Neural cell (in vitro differentiated cells): Measurements from ENCODE around the gene CTSF.

Experiments used
- CTCF ChIP-seq: fragments of 450-650 bp; IDR thresholded peaks from 2 replicates; pipeline ENCODE4 v1.5.1; 2014; ENCODE audit warnings: antibody characterized with exemption, mild to moderate bottlenecking, moderate library complexity; ENCODE audit not compliant: poor library complexity, severe bottlenecking
- EP300 ChIP-seq: fragments of 450-650 bp; conservative IDR thresholded peaks from 2 replicates; pipeline ENCODE4 v1.6.1; 2014; ENCODE audit warnings: antibody characterized with exemption, mild to moderate bottlenecking, moderate library complexity; ENCODE audit not compliant: poor library complexity, severe bottlenecking
- EZH2 ChIP-seq: fragments of 200-600, 300-800 bp; shearing (Covaris generic), sonication (generic); IDR thresholded peaks from 2 replicates; pipeline ENCODE4 v1.6.1; 2014; ENCODE audit warnings: antibody characterized with exemption, low read length, borderline replicate concordance, mild to moderate bottlenecking; ENCODE audit not compliant: insufficient read depth, poor library complexity, severe bottlenecking
- POLR2AphosphoS5 ChIP-seq: IDR thresholded peaks from 2 replicates; pipeline ENCODE4 v1.6.1; 2012
- RAD21 ChIP-seq: fragments of 450-650 bp; conservative IDR thresholded peaks from 2 replicates; pipeline ENCODE4 v1.6.1; 2014; ENCODE audit warnings: antibody characterized with exemption, mild to moderate bottlenecking, moderate library complexity
- REST ChIP-seq: IDR thresholded peaks from 2 replicates; pipeline ENCODE4 v1.6.1; 2012; ENCODE audit warnings: borderline replicate concordance
- SMC3 ChIP-seq: fragments of 450-650 bp; conservative IDR thresholded peaks from 2 replicates; pipeline ENCODE4 v1.6.1; 2014; ENCODE audit warnings: antibody characterized with exemption, mild to moderate bottlenecking, moderate library complexity; ENCODE audit not compliant: poor library complexity
- TAF1 ChIP-seq: IDR thresholded peaks from 2 replicates; pipeline ENCODE4 v1.6.1; 2012; ENCODE audit warnings: low read depth

- TF ChIP-seq TAF1 = no peak
- no peak for TF ChIP-seq CTCF
- no peak for TF ChIP-seq POLR2AphosphoS5
- TF ChIP-seq RAD21 = no peak
- TF ChIP-seq EZH2 = no peak
- no peak for TF ChIP-seq EP300
- TF ChIP-seq SMC3 = no peak
- no peak for TF ChIP-seq REST
Measured at GRCh38 chr11:66580803-66581202, 12.4 kb upstream of the CTSF start.
